HG03159 (cell line): ENCODE data around the gene KCMF1.

Experiments used
- ATAC-seq: cut with Tn5 transposase; IDR thresholded peaks from one replicate; pipeline ENCODE4 v1.9.1; 2021; ENCODE audit warnings: mild to moderate bottlenecking, moderate library complexity; ENCODE audit not compliant: unreplicated experiment

KCMF1 gene

GRCh38 chr2:85019121-85019520, 48.2 kb downstream of the KCMF1 start:
- ATAC-seq: no peak

DNA sequence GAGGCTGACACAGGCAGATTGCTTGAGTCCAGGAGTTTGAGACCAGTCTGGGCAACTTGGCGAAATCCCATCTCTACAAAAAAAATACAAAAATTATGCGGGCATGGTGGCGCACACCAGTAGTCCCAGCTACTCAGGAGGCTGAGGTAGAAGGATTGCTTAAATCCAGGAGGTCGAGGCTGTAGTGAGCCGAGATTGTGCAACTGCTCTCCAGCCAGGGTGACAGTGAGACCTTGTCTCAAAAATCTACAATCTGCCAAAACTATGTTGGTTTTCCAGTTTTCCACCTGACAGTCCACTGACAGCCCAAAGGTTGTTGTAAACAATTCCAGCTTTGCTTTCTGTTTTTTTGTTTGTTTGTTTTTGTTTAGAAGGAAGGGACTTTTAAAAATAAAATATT, 51.3 kb downstream of the KCMF1 start:
- ATAC-seq: no peak

GRCh38 chr2:85024372-85025047, 53.5 kb downstream of the KCMF1 start:
- ATAC-seq: no peak

DNA sequence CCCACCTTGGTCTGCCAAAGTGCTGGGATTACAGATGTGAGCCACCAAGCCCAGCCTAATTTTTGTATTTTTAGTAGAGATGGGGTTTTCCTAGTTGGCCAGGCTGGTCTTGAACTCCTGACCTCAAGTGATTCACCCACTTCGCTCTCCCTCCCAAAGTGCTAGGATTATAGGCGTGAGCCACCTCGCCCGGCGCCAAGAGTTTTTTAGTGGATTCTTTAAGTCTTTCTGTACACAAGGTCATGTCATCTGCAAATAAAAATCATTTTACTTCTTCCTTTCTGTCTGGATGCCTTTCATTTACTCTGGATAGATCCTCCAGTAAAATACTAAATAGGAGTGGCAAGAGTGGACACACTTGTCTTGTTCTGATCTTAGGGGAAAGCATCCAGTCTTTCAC, 61.7 kb downstream of the KCMF1 start:
- no peak for ATAC-seq

DNA sequence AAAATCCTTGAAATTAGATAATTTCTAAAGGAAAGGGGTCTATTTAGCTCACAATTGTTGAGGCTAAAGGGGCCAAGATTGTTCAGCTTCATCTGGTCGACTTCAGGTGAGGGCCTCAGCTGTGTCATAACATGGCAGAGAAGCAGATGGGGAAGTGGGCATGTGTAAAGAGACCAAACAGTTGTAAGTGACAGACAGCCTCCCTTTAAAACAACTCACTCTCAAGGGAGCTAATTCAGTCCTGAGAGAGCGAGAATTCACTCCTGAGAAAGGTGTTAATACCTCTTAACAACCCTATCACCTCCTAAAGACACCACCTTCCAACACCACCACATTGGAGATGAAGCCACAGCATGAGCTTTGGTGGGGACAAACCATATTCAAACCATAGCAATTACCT, 62.4 kb downstream of the KCMF1 start:
- no peak for ATAC-seq

DNA sequence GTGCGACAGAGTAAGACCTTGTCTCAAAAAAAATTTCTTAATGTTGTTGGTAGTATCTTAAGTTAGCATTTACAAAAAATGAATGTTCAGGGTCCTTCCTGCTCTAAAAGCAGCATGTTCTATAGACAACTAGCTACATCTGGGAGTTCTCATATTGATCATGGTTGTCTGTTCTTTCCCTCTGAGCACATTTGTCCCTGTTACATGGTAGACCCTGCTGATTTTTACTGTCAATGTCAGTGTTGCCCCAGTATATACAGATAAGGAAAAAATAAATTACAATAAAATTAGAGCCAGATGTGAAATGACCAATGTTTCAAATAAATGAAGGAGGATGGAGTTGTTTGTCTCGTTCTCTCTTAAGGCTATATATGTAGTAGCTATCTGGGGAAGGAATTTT, 63.2 kb downstream of the KCMF1 start:
- no peak for ATAC-seq

DNA sequence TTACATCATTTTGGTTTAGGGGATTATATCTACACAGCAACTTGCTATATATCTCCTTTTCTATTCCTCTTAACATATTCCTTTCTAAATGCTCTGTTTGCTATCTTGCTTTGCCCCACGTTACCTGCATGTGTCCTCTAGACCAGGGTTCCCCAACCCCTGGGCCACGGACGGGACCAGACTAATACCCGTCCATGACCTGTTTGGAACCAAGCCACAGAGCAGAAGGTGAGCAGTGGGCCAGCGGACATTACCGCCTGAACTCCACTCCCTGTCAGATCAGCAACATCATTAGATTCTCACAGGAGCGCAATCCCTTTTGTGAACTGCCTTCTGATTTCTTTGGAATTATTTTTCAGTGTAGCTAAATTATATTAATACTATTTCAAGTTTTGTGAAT, 66.7 kb downstream of the KCMF1 start:
- no peak for ATAC-seq

DNA sequence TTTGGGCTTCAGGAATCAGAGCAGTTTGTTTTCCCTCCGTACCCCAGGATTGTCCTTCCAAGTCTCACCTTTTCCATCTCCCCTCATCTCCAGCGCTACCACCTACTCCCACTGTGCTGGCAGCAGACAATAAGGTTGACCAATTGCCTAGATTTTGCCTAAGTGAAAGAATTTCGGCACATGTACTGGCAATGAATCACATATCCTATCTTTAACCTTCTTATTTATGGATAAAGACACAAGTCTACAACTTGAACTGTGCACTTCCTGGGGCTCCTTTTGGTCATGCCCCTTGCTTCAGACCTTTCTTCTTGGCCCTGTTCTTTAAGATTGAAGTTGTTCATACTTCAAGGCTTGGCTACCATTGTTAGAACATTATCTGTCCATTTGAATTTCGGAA, 71.4 kb downstream of the KCMF1 start:
- ATAC-seq: no peak

DNA sequence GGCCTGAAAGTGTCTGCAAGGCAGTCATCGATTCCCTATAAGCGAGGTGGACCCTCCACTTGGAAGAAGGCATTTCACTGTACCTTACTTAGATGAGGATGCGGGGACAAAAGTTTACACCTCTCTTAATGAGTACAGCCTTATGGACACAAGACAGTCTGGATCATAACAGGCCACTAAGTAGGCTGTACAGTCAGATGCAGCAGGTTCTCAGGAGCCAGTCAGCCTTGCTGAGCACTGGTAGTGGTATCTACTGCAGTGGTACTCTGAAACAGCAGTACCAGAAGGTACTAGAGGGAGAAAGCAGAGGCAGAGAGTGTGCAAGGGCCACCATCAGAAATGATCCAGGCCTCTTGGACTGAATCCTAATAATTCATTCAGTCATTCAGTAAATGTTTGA, 77.6 kb downstream of the KCMF1 start:
- no peak for ATAC-seq

DNA sequence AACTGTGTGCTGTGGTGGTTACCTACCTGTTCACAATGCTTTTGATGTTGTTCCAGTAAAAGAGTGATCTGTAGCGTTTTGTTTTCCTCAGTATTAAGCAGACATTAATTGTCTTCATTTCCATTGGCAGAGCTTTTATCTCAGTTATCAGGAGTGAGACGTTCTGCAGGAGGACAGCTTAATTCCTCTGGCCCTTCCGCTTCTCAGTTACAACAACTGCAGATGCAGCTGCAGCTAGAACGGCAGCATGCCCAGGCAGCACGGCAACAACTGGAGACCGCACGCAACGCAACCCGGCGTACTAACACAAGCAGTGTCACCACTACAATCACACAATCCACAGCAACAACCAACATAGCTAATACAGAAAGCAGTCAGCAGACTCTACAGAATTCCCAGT, 78.3 kb downstream of the KCMF1 start:
- no peak for ATAC-seq

GRCh38 chr2:85053802-85054201, 82.8 kb downstream of the KCMF1 start:
- ATAC-seq: no peak

DNA sequence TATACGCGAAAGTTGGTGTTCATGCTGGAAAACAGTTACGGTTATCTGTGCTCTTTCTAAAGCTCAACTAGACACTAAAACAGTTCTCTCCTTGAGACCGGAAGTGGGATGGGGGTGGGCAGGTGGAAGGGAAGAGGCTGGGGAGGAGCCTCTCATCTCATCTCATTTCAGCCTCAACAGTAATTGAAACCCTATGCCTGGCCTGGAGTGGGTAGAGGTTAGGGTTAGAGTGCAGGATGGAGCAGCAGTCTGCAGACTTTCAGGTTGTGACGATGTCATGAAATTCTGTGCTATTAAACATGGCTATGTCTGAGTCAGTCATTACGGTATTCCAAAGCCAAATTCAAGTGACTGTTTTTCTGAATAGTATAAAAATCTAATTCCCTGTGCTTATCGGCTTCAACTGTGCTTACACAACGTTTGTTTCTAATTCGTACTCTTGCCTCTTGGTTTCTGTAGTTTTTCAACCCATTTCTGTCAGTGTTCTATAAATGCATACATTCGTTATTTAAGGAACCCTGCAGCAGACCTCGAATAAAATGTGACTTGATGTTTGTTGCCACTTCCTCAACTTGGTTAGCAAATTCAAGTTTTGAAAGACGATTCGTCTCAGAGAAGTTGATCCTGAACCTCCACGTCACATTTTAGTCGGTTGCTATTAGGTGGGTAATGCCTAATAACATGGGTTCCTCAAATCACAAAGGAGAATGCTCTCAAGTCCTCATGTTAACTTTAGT, 86.4 kb downstream of the KCMF1 start:
- ATAC-seq: no peak

DNA sequence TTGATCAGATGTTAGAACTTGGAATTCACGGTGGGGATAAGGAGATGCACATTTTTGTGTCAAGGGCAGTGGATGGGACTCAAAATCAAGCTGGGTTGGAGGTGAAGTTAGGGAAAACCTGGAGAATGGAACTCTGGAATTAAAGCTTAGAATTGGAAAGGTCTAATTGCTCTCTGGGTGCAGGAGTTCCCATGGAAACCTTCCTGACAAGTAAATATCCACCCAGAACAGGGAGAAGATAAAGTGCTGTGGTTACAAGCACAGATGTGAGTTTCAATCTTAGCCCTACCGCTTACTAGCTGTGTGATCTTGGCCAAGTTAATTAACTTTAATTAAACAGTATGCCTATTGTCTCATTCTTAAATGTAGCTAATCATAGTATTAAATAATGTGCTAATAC, 90.9 kb downstream of the KCMF1 start:
- ATAC-seq: no peak

GRCh38 chr2:85062565-85062964, 91.6 kb downstream of the KCMF1 start:
- no peak for ATAC-seq

- no peak for ATAC-seq
Measured at GRCh38 chr2:85063981-85064599, 93.1 kb downstream of the KCMF1 start.

DNA sequence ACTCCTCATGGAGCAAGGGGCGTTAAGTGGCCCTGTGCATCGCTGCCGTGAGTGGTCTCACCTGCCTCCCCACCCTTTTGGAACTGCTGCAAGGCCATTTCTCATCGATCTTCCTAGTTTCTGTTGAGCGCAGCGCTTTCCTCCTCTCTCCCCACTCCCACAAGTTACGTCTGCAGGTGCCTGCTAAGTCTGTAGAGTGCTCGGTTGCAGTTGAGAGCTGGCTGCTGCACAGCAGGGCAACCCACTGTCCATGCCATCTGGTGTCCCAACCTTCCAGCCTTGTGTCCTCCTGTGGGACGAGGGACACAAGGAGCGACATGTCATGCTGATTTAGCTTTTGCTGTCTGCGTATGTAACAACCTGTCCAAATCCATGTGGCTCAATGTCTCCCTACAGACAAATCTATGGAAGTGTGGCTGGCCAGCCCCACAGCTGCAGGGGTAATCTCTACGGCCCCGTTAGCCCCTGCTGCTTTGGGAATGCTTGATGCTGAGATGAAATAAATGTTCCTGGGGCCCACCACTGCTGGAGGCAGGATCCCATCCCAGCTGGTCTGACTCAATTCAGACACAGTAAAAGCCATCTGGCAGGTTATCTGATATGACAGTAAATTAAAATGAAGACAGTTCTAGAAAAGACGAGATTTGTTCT, 94.1 kb downstream of the KCMF1 start:
- ATAC-seq: no peak

GRCh38 chr2:85066006-85066740, 95.2 kb downstream of the KCMF1 start:
- ATAC-seq: no peak

DNA sequence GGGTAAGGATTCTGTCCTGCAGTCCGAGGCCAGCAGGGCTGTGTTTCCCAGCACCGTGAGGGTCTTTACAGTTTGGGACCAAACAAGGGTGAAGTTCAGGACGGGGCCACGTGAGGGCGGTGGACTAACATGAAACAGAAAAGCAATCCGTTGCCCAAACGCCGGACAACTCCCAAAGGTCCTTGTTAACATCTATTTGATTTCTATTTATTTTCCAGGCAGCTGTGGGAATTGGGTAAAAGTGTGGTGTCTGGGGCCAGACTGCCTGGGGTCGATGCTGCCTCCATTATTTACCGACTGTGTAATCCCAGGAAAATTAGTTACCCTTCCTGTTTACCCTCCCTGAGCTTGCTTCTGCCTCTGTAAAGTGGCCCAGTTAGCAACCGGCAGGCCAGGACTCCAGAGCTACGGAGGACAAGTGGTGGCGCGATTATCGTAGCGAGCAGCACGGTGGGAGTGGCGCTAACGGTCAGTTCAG, 96.0 kb downstream of the KCMF1 start:
- ATAC-seq: peak; percentile 66

DNA sequence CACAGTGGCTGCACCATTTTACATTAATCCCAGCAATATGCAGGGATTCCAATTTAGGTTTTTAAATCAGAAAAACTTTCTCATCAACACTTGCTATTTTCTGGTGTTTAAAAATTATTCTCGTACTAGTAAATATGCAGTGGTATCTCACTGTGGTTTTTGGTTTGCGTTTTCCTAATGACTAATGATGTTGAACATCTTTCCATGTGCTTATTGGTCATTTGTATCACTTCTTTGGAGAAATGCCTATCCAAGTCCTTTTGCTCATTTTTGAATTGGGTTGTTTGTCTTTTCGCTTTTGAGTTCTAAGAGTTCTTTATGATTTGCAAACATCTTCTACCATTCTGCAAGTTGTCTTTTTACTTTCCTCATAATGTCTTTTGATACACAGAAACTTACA, 100.1 kb downstream of the KCMF1 start:
- ATAC-seq: no peak

- no peak for ATAC-seq
Measured at GRCh38 chr2:85073033-85073432, 102.1 kb downstream of the KCMF1 start.
